Stimulated activated CD4-positive, alpha-beta T cell treated with anti-CD3 and anti-CD28 coated beads, Interleukin-12 subunit alpha, Interleukin-12 subunit beta, amount 100 ng/mL, for 24 hours (primary cell): ENCODE data around the gene CMIP.
"Not testable (repeated sequence)": the region's sequence is repeated elsewhere in the genome, so short reads cannot be mapped to it uniquely, and the experiment has no call there.

ENCODE experiments used
- DNase-seq, 2 experiments: peaks; one replicate each; pipeline ENCODE4 v3.0.0-alpha.2; 2020; ENCODE audit warnings: low read depth in 2 of 2

Gene CMIP

DNA sequence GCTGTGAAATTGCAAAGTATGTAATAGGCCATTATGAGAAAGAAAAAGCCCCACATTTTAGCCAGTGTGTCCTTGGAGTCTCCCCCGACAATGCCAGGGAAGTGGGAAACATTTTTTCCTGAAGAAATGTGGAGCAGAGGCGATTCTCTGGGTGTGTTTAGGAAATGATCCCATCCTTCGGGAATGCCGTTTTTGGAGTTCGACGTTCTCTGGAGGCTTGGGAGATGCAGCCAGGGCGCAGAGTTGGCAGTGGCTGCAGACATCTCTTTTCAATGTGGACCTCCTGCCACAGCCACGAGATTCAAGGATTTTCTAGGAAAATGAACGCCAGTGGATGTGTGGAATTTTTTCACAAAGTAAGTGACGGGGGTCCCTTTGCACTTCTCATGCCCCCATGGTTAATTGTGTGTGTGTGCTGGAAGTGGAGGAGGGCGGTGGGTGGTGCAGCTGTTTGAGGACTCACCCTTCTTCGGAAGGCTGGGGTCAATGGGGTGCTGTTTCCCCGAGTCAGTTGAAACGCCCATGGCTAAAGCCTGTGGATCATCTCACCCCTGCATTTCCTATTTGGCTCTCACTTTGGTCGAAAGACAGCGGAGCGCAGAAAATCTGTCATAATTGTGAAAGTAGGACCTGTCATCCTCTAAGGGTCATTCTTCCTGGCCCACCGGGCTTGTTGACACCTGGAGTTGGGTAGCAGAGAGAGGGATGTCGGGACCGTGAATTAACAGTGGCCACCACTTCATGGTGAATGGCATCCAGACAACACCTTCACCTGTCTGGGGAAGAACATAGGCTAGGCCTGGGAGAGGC is 73.2 kb downstream of the CMIP start:
- no peak for DNase-seq

DNA sequence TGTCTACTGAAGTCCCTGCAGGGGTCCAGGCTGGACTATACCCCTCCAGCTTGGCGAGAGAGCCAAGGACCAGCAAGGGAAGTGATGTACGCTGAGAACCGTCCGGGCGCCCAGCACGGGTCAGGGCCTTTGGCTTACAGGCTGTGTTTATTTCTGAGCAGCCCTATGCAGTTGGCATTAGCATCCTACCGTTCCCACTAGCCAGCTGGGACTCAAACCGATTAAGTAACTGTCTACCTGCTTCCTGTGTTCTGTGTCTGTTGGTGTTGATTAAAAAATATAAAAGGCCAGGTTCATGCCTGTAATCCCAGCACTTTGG is 73.8 kb downstream of the CMIP start:
- no peak for DNase-seq

DNA sequence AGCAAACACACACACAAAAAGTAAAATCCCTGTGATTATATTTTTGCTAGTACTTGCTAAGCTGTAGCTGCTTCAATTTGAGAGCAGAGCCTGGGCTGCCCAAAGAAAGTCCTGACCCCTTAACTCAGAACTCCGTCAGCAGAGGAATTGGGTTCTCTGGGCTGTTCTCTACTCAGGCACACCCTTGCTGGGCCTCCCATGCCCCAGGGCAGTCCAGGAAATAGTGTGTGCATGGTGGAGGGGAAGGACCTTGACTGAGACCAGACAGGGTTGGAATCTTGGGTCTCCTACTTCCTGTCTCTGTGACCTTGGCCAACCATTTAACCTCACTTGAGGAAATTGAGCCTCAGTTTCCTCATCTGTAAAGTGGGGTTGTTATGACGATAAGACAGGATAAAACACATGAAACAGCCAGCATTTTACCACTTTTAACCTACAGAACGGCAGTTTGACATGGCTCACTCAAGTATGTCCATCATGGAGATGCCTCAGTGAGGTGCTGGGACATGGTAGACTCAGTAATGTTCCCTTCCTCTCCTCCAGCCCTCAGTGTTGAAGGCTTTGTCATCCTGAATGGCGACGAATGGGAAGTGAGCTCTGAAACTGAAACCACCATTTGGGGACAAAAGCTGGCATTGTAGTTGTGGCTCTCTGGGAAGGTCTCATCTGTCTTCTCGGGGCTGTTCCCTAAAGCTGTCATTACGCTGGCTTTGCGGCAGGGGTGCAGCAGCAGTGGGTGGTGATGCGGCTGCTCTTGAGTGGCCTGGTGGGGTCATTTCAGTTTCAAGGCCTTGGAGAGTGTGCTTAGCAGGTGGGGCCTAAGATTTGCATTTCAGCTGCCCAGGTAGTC is 74.9 kb downstream of the CMIP start:
- no peak for DNase-seq

DNA sequence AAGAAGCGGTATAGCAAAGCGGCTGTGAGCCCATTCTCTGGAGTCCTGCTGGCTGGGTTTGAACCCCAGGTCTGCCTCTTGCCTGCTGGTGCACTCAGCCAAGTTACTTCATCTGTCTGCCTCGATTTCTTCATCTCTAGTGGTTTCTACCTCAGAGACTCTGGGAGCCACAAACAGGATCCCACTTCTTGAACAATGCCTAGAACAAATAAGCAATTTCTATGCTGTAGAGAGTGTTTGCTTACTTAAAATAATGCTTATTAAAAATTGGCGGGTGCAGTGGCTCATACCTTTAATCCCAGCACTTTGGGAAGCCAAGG is 75.5 kb downstream of the CMIP start:
- no peak for DNase-seq

DNA sequence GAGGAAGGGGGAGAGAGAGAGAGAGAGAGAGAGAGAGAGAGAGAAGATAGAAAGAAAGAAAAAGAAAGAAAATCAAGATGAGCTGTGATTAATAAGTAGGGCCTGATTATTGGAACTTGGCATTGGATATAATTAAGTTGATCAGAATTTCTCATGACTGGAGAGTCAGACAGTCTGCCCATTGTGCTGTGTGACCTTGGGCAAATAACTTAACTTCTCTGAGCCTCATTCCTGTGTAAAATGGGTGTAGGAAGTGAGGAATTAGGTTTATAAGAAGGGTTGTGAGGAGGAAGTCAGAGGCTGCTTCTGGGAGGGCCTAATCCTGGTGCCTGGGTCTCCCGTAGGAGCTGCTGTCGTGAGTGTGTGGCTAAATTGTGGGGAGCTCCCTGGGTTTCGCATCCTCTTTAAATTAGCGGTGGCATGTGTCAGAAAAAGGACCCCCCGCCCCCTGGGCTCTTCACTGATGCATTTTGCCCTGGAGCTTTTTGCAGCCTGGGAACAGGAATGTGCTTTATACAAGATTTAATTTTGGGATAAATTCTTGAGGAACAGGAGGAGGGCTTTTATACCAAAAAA is 76.0 kb downstream of the CMIP start:
- DNase-seq: no peak

DNA sequence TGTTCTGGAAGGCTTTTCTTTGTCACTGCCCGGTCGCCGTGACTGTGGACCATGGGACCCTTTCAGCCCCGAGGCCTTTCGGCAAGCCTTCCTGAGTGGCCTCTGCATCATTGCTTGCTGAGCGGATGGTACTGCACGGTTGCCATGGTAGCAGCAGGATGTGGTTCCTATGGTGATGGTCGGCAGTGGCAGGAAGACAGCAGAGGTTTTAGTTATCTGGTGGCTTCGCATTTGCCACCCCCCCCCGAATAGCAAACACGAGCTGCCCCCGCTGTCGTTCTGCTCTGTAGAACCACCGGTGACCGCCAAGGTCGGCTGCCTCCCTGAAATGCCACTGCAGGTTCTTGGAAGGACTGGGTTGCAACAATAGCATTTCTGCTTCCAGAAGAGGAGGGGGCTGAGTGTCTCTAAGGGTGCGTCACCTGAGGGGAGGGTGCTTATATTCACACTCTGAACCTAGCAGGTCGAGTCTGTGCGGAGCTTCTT is 76.6 kb downstream of the CMIP start:
- DNase-seq: peak; percentile 4 to 24

DNA sequence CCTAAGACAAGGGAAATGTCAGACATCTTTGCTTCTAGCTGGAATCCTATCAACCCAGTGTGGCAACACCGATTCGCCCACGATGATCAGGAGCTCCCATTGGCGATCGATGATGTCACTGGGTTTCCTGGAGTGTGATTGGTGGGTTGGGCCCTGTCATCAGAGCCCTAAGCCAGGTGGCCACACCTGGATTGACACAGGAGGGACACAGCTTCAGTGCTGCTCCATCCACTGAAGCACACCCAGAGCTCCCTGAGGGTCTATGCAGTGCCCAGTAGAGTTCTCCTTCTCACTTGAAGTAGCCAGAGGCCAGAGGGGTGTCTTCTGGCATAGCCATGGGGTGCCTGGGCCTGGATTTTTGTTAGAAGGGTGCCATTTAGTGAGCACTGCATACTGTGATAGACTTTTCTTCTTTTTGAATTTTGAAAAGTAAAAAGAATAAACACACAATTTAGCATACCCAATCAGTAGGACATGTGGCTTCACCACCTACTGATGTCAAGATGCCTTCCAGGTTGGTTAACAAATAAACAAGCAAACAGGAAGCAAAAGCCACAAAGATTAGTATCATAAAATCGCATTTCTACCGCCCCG is 77.6 kb downstream of the CMIP start:
- DNase-seq: no peak

DNA sequence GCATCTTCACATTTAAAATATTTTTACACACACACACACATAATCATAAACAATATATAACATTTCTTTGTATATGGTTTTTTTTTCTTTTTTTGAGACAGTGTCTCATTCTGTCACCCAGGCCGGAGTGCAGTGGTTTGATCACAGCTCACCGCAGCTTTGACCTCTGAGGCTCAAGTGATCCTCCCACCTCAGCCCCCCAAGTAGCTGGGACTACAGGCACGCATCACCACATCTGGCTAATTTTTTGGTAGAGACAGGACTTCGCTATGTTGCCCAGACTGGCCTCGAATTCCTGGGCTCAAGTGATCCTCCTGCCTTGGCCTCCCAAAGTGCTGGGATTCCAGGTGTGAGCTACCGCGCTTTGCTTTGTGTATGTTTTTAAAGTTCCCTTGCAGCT is 78.2 kb downstream of the CMIP start:
- DNase-seq: not testable (repeated sequence)

DNA sequence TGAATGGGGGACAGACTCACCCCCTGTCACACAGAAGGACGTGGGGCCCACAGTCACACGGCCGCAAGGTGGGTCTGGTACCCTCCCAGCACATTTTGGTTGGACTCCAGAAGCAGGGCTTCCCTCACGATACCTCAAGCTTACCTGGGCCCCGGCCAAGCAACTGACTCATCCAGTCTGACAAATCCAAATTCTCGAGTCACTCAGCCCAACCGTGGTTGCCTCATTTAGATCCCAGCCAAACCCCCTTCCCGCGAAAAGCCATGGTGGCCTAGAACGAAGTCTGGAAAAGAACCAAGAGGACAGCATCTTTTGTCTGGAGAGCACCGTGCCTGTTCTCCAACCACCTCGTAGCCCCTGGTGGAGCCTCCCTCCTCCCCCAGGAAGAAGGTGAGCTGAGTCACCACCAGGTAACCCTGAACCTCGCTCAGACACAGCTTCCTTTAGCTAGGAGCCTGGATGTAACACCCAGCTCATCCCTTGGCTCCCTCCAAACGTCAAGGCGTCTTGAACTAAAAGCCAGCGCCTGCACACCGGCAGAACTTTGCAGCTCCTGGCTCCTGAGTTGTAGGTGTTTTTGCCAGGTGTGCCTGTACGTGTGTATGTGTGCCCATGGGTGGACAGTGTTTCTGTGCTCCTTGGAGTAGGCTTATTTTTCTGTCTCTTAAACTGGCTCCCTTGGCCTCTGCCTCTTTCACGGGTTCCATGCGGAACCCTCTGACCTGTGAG is 78.9 kb downstream of the CMIP start:
- DNase-seq: no peak

DNA sequence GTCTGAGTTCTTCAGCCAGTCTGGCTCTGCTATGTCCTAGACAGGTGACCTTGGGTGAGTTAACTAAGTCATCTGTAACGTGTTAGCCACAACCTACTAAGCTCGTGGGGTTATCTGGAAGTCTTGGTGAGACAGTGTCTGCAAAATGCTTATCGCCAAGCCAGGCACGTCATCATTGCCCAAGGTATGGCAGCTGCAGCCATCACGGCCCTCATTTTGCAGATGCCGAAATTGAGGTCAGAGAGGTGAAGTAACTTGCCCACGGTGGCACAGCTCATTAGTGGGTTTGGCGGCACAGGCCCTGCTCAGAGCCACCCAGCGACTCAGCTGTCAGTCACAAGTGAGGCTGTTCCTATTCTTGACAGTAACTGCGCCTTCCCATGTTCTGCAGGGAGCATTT is 79.8 kb downstream of the CMIP start:
- no peak for DNase-seq

DNA sequence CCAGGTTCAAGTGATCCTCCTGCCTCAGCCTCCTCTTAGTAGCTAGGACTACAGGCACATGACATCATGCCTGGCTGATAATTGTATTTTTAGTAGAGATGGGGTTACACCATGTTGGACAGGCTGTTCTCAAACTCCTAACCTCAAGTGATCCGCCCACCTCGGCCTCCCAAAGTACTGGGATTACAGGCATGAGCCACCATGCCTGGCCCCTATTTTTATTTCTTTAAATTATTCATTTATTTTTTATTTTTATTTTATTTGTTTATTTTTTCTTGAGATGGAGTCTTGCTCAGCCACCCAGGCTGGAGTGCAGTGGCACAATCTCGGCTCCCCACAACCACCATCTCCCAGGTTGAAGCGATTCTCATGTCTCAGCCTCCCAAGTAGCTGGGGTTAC is 80.3 kb downstream of the CMIP start:
- DNase-seq: not testable (repeated sequence)

DNA sequence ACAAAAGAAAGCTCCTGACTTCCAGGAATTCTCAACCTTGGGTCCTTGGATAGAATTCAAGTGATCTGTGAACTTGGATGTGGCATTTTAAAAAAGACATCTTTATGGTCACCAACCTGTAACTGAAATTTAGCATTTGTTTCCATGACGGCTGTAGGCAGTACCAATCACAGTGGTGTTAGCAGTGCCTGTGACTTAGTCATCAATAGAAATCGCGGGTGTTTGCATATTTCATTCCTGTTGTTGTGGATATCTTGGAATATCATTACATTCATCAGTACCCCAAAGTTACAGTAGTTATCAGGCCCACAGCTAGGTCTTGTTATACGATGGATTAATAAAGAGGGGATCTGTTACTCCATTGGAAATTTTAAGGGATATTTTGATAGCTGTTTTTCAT is 81.6 kb downstream of the CMIP start:
- DNase-seq: no peak

DNA sequence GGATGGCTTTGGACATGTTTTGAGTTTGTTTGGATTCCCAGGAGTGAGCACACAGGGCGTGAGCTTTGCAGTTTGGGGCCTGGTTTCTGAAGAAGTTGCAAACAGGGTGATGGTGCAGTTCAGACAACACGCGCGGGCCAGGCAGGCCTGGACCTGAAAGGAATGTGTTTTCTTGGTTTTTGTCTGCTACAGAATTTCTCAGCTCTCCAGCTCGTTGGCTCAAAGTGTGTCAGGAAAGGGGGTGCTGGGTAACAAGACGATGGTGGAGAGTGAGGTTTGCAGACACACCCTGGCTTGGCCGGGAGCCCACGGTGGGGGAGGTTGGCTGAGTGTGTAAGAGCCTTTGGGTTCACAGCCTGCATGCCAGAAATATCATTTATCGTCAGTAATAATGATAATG is 82.3 kb downstream of the CMIP start:
- no peak for DNase-seq

DNA sequence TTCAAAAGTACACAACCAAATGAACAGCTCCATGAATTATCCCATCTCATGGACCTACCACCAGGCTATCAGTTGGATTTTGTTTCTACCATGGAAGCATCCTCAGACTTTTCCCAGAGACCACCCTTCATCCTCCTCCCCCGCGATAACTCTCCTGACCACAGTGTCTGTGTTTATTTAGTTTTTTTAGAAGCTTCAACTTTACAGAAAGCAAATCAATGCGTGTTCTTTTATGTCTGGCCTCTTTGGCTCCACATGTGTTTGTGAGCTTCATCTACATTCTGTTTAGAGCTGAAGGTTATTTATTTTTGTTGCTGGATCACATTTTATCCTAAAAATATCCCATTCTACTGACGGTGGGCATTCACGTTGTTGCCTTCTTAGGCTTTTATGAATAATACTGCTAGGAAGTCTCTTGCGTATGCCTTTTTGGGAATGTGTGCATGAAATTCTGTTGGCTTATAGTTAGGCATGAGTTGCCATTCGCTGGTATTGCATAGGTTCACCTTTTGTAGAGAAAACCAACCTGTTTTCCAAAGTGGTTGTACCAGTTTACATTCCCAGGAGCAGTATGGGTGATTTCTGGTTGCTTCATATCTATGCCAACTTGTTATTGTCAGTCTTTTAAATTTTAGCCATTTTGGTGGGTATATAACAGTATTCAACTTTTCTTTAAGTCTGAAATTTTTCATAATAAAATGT is 83.0 kb downstream of the CMIP start:
- DNase-seq: no peak

DNA sequence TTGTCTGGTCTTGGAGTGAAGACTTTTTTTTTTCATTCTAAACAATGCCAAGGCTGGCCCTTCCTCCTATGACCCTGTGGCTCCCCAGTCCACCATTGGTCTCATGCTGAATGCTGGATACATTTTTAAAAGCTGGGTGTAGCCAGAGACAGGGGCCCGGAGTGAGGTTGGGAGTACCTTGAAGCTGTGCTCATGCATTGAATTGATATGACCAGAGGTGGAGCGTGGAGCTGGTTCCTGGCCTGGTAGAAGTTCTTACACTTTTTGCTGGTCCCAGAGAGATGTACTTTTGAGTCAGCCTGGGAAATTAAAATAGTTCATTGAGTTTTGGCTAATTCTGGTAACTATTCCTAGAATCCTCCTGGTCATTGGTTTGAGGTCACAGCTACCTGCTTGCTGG is 83.6 kb downstream of the CMIP start:
- DNase-seq: no peak

DNA sequence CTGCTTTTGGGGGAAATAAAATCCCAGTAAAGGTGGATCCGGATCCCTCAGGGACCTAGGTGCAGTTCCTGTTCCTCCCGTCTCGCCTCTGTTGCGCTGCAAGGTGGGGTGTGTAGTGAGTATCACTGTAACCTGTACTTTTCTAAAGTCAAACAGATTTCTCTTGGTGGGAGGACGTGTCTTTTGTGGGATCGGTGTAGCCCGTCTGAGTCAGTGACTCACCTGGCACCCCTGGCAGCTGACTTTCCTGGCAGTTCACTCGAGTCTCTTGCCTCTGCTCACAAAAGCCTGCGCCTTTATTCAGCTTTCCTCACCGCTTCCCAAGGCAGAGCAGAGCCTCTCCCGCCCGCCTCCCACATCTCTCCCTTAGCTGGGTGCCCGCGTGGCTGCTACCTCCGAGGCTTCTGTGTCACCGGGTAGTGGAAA is 85.7 kb downstream of the CMIP start:
- no peak for DNase-seq

DNA sequence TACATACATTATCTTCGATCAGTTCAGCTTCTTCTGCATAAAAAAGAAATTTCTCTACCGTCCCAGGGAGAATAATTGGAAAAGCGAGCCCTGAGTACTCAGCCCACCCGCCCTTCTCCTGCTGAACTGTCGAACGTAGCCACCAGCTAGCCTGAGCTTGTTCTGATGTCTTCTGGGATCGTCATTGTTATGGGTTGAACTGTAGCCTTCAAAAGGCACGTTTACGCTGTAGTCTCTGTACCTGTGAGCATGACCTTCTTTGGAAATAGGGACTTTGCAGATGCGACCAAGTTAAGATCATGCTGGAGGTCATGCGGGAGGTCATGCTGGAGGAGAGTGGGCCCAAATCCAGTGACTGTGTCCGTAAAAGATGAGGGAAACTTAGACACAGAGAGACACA is 86.2 kb downstream of the CMIP start:
- DNase-seq: no peak

DNA sequence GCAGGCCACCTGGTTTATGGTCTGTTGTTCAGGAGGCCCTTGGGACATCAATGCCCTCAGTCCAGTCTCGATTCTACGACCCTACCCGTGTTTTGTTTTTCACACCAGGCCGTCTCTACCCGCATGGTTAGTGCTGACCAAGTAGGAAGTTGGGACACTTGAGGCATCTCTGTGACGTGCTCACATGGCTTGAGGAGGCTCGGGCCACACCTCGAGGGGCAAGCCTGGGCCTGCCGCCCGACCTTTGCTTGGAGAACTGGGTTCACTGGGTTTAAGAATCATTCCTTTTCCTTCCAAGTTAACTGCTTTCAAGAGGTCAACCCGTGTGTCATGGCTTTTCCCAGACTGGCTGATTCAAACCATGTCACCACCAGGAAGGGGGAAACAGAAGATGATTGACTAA is 86.8 kb downstream of the CMIP start:
- DNase-seq: no peak

DNA sequence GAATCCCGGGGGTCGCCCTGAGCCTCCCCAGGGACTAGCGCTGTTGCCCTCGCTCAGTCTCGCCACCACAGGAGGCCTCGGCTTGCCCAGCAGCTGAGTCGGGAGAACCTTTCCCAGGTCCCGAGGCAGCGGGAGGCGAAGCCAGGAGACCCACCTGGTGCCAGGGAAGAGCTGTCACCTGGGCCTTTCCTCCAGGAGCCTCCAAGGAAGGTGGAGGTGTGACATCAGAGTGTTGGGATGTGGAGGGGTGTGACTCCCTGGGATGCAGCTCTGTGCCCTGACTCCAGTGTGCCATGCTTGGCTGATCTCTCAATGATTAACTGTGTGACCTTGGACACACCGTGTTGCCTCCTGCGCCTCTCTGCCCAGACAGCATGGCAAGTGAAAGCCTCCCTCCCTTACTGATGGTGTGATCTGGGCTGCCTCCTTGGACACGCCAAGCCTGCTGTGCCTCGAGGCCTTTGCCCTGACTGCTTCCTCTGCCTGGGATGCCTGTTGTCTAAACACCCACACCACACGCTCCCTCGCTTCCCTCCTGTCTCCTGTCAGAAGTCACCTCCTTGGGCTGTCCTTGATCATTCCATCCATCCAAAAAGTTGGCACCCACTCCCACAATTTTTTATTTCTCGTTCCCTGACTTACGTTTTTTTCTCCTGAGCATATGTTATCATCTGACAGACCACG is 88.0 kb downstream of the CMIP start:
- no peak for DNase-seq

DNA sequence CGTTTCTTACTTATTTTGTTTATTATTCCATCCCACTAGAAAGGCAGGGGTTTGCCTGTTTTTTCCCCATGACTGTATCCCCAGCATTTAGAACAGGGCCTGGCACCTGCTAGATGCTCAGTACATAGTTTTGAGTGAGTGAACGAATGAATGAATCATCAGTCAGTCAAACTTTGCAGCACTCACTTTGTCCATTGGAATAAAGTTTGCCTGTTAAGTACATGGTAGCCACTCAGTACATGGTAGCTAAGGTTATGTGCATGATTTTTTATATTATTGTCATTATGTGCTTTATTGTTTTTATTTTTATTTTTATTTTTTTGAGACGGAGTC is 88.5 kb downstream of the CMIP start:
- no peak for DNase-seq
